Left hindlimb (tissue), 1 donor: ENCODE results near the gene PRPF6.
A peak's percentile ranks its signal among the peaks of the same experiment; 100 is the strongest.
"Not testable (repeated sequence)": the region's sequence is repeated elsewhere in the genome, so short reads cannot be mapped to it uniquely, and the experiment has no call there.

ENCODE experiments used
- DNase-seq: peaks from one replicate; pipeline ENCODE4 v3.0.0-alpha.2; 2018

PRPF6 gene

GRCh38 chr20:63973636-63974401 lies 7.1 kb upstream of the PRPF6 start:
- peak; percentile 90 for DNase-seq

- DNase-seq: no peak
These were observed 6.3 kb upstream of the PRPF6 start for GRCh38 chr20:63974402-63975200.

DNA sequence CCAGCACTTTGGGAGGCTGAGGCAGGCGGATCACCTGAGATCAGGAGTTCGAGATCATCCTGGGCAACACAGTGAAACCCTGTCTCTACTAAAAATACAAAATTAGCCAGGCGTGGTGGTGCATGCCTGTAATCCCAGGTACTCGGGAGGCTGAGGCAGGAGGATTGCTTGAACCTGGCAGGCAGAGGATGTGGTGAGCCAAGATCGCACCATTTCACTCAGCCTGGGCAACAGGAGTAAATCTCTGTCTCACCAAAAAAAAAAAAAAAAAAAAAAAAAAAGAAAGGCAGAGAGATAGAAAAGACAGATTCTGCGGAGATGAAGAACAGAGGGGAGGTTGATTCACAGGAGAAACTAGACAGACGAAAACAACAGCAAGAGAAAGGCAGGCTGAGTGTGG lies 4.4 kb upstream of the PRPF6 start:
- DNase-seq: not testable (repeated sequence)

DNA sequence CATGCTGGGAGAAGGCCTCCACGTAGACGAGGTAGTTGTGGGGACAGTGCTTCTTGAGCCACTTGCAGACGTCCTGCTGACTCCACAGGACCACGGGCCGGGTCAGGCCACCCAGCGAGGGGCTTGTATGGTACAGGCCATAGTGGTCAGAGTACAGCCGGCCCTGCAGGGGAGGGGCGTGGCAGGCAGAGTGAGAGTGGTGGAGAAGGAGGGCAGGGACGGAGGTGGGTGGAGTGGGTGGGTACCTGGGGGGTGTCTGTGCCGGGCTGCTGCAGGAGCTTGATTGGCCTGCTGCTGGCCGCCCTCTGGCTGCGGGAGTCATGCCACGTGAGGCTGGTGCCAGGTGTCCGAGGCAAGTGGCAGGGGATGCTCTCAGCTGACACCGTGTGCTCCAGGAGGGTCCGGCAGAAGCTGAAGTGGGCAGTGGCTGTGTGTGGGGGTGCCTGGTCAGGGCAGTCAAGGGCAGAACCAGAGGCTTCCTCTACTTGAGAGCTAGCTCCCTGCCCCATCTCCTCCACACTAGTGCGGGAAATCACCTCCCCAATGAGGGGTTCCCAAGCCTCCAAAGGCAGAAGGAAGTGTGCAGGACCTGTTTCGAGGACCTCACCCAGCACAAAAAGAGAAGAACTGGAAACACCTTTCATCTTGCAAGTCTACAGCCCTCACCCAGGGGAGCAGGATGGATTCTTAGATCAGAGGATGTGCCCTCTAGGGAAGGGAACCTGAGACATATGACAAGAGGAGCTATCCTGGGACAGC lies 3.8 kb upstream of the PRPF6 start:
- DNase-seq: no peak

- no peak for DNase-seq
These were observed 3.1 kb upstream of the PRPF6 start for GRCh38 chr20:63977739-63978276.

DNA sequence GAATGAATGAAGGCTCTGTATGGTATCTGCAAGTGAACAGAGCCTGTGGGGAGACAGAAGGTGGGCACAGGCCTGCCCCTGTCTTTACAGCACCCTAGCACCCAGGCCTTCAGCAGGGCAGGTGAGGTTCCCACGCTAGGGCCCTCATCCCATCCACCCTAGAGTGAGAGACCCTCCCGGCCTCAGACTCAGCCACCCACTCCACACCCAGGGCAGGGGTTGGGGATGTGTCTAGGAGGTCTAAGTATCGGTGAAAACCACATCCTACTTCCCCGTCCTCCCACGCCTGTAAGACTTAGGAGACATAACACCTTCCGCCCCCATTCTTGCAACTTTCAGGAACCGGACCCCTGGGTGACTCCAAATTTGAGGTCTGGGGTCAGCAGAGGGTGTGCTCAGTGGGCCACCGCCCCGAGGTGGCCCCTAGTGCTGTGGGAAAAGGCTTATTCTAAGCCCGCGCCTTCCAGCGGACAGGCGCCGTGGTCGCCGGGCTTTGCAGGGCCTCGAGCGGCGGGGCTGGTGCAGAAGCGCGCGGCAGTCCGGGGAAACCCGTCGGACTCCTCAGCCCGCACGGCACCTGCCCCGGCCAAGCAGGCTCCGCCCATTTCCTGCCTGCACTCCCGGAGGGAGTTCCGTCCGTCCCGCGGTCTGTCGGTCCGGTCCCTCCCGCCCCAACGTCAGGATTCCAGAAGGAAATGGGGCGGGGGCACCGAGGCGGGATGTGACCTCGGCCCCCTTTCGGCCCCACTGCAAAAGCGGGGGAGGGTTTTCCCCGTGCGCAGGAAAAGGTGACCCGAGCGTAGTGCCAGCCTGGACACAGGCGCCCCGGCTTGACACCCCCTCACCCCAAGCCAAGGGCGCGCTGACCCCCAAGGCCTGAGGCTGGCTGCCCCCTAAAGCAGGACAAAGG lies 2.4 kb upstream of the PRPF6 start:
- peak; percentile 64 for DNase-seq

GRCh38 chr20:63979229-63979556 lies 1.7 kb upstream of the PRPF6 start:
- peak; percentile 37 for DNase-seq

DNA sequence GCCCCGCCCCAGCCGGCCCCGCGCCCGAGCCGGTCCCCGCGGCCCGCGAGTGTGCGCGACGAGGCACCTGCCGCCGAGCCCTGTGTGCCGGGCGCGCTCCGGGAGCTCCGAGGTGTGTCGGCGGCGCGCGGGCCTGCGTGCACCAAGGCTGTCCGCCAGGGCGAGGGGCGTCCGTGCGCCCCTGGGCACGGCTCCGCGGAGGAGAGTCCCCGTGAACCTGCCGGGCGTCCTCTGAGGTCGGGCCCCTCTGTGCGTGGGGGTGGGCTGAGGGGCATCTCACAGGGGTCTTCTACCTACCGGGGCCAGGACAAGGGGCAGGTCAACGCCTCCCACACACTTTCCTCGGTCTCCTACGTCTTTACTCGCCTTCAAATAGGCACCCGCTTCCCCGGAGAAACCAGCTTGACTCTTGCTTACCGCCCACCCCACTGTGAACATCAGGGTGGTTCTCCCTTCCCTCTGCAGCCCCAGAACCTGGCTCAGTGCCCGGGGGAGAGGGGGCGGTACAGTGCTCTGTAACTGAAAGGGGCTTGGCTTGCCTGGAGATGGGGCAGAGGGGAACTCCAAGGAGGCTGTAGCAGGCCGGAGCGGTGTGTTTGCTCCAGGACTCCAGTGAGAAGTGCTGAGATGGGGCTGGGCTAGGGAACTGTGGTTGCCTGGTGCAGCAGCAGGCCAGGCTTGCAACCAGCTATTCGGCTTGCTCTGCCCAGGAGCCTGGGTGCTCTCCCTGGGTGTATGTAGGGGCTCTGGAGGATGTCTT lies 1.2 kb upstream of the PRPF6 start, which contains the start of gene SAMD10:
Gene SAMD10, minus strand, starts transcription at position 86 of the 760 bp plus-strand sequence. CDS start 175 bp downstream, outside the sequence.
- DNase-seq: peak; percentile 87

DNA sequence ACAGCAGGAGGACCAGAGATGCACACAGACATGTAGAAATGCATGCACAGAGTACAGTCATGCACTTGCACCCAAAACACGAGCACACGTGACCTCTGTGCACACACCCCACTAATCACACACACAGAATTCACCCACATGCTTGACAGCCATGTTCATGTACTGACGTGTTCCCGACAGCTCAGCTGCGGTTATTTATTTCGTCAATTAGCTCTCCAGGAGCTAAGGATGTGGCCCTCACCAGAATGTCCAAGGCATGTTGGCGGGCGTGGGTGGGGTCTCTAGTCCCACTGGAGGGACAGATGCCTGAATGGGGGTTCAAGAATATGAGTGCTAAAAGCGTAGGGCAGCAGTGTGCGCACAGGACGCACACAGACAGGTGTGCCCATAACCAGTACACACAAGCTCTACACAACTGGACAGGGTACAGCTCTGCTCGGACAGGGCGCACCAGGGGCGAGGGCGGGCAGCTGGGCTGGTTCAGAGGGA lies 571 bp upstream of the PRPF6 start:
- DNase-seq: no peak

- DNase-seq: no peak
These were observed 2.0 kb downstream of the PRPF6 start for GRCh38 chr20:63982937-63983336.

GRCh38 chr20:64000906-64001305 lies 20.0 kb downstream of the PRPF6 start:
- no peak for DNase-seq

- no peak for DNase-seq
These were observed 20.7 kb downstream of the PRPF6 start for GRCh38 chr20:64001607-64002011.

- DNase-seq: no peak
These were observed 23.2 kb downstream of the PRPF6 start for GRCh38 chr20:64003960-64004725.

GRCh38 chr20:64005394-64005793 lies 24.5 kb downstream of the PRPF6 start:
- no peak for DNase-seq

- DNase-seq: no peak
These were observed 25.6 kb downstream of the PRPF6 start for GRCh38 chr20:64006490-64006889.

- DNase-seq: no peak
These were observed 26.0 kb downstream of the PRPF6 start for GRCh38 chr20:64006902-64007301.

DNA sequence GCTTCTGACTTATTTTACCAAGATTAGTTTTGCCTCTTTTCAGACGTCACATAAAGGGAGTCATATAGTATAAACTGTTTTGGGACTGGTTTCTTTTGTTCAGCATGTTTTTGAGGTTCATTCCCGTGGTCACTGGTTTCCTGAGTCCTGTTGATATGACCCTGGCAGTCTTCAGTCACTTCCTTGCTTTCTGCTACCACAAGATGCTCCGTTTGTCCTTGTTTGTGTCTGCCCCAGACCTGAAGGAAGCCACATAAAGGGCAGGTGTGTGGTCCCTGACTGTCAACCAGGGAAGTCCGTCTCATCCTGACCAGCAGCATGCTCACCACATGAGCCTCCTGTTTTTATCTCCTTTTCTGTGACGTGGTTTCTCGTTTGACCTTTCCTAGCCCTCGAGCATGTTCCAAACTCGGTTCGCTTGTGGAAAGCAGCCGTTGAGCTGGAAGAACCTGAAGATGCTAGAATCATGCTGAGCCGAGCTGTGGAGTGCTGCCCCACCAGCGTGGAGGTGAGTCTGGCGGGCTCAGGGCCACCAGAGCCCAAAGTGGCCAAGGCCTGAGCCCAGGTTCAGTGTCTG lies 29.0 kb downstream of the PRPF6 start:
- no peak for DNase-seq

DNA sequence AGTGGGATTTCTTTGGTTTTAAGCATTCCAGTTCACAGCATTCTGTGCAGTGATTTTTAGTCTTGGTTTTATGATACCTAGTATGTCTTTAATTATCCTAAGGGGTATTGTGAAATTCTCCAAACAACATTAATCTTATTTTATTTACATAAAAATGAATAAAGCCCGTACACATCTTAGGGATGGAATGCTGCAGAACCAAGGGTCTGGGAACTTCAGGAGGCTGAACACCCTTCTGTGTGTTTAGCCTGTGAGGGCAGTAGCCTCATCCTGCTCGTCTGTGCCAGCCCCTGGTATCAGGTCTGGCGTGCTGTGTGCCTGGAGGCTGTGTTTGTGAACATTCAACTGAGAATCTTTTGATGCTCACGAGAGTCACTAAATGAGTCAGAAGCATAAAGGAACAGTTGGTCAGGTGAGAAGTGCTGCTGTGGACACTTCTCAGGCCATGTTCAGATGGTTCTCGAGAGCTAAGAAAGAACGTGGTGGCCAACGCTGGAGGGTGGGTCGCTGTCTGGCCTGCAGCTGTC lies 29.8 kb downstream of the PRPF6 start:
- DNase-seq: no peak

DNA sequence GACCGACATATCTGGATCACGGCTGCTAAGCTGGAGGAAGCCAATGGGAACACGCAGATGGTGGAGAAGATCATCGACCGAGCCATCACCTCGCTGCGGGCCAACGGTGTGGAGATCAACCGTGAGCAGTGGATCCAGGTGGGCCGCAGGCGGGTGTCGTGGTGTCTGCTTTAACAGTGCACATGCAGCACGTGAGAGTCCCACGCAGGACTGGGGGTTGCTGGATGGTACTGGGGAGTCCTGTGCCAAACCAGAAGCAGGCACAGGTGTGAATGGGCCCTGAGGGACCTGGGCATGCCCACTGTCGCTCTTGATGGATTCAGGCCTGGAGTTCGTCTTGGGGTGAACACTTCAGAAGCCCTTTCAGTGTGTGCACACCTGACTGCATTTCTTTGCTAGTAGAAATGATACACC lies 30.4 kb downstream of the PRPF6 start:
- DNase-seq: no peak
